Hepatocyte (in vitro differentiated cells): ENCODE results near the gene ZNF26. TPM values are rescaled to one million over a fixed set of nuclear protein-coding genes. Genes with fewer than 3 reads are reported as not detected.

ENCODE experiments used
- DNase-seq: peaks from one replicate; pipeline ENCODE4 v3.0.0-alpha.2; 2016; ENCODE audit warnings: low spot score
- H2AFZ ChIP-seq: fragments of 200-600 bp; sonication (generic); 2 replicates; pipeline ENCODE4 v1.6.0; 2016; ENCODE audit warnings: antibody characterized with exemption, mild to moderate bottlenecking
- H3K27ac ChIP-seq: fragments of 200-600 bp; sonication (generic); 2 replicates; pipeline ENCODE4 v1.5.1; 2016; ENCODE audit warnings: mild to moderate bottlenecking
- H3K27me3 ChIP-seq: fragments of 200-600 bp; sonication (generic); 2 replicates; pipeline ENCODE4 v1.6.1; 2016
- H3K36me3 ChIP-seq: fragments of 200-600 bp; sonication (generic); replicated peaks from 2 replicates; pipeline ENCODE4 v1.5.1; 2016; ENCODE audit warnings: low read depth; ENCODE audit not compliant: insufficient read depth
- H3K4me1 ChIP-seq: fragments of 200-600 bp; sonication (generic); 2 replicates; pipeline ENCODE4 v1.5.1; 2016; ENCODE audit warnings: mild to moderate bottlenecking, moderate library complexity; ENCODE audit not compliant: insufficient read depth
- H3K4me2 ChIP-seq: fragments of 200-600 bp; sonication (generic); 2 replicates; pipeline ENCODE4 v1.6.0; 2016
- H3K4me3 ChIP-seq: fragments of 200-600 bp; sonication (generic); 2 replicates; pipeline ENCODE4 v1.5.1; 2016; ENCODE audit warnings: mild to moderate bottlenecking
- H3K79me2 ChIP-seq: fragments of 200-600 bp; sonication (generic); 2 replicates; pipeline ENCODE4 v1.6.0; 2017; ENCODE audit warnings: mild to moderate bottlenecking
- H3K9me2 ChIP-seq: fragments of 200-600 bp; sonication (generic); replicated peaks from 2 replicates; pipeline ENCODE4 v1.6.0; 2017; ENCODE audit warnings: mild to moderate bottlenecking; ENCODE audit not compliant: insufficient read depth
- H3K9me3 ChIP-seq: fragments of 200-600 bp; sonication (generic); 2 replicates; pipeline ENCODE4 v1.5.1; 2016; ENCODE audit warnings: low read depth, mild to moderate bottlenecking
- H4K20me1 ChIP-seq: fragments of 200-600 bp; sonication (generic); 2 replicates; pipeline ENCODE4 v1.6.0; 2016; ENCODE audit warnings: mild to moderate bottlenecking; ENCODE audit not compliant: insufficient read depth, poor library complexity, severe bottlenecking
- EZH2 ChIP-seq: fragments of 200-600 bp; sonication (generic); IDR thresholded peaks from 2 replicates; pipeline ENCODE4 v1.6.1; 2016; ENCODE audit warnings: antibody characterized with exemption, mild to moderate bottlenecking, borderline replicate concordance
- EZH2phosphoT487 ChIP-seq: fragments of 200-600 bp; sonication (generic); IDR thresholded peaks from one replicate; pipeline ENCODE4 v1.6.1; 2018; ENCODE audit warnings: antibody characterized with exemption, mild to moderate bottlenecking, low read depth, moderate library complexity; ENCODE audit not compliant: unreplicated experiment, severe bottlenecking
- WGBS: methylation state at CpG from one replicate; pipeline ENCODE4 v1.1.6; 2016; ENCODE audit warnings: low lambda C conversion rate; ENCODE audit errors: missing lambda C conversion rate; 5-methylcytosine and 5-hydroxymethylcytosine counted together
- polyA plus RNA-seq: library from polyadenylated mRNA; unstranded; fragments of >200 nt; fragmentation: Nextera tagmentation; extraction: Ambion mirVana; gene quantifications from 2 replicates; pipeline ENCODE4 v1.2.1, GENCODE V29; 2016
- small RNA-seq: library from RNA; depleted of rRNA; stranded (forward); fragments of <200 nt; gene quantifications from one replicate; pipeline ENCODE3, GENCODE V24; 2014
- total RNA-seq: library from RNA; depleted of rRNA; stranded (reverse); fragments of >200 nt; gene quantifications from 2 replicates; pipeline ENCODE4 v1.2.3, GENCODE V29; 2014
- TF ChIP-seq, protein P1 (sequence below): fragments of 200-600 bp; sonication (generic); IDR thresholded peaks from 2 replicates; pipeline ENCODE4 v1.5.1; 2016; ENCODE audit warnings: antibody characterized with exemption, mild to moderate bottlenecking; ENCODE audit not compliant: poor library complexity

Gene ZNF26
- total and polyA plus RNA-seq, 2 experiments from 2014 or later = 5.3 to 15.2 TPM

DNA sequence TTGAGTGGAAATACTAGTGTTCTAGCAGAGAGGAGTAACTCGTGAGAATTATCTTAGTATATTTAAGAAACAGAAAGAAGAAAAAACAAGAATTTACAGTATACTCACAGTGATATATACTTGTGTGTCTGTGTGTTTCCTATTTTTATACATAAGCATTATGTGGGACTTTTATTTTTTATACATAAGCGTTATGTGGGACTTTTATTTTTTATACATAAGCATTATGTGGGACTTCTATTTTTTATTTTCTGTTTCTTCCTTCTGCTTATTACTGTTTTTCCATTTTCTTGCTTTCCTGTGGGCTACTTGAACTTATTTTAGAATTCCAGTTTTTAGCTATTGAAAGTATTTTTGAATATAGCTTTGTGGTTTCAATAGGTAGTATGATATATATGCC lies 87.7 kb downstream of the ZNF26 start:
- Histone ChIP-seq H3K27ac (no peak overlapping the region), H3K9me3 (peaks cover 16% of the 10 kb centered on the region), H3K36me3 (no peaks in the 10 kb centered on the region), H3K79me2 (no peaks in the 10 kb centered on the region), H2AFZ (no peak overlapping the region), H4K20me1 (no peaks in the 10 kb centered on the region), H3K4me1 (no peaks in the 10 kb centered on the region), H3K4me2 (no peak overlapping the region), H3K4me3 (no peak overlapping the region), H3K27me3 (no peaks in the 10 kb centered on the region), H3K9me2 (no peaks in the 10 kb centered on the region)
- WGBS = 83% methylated on average over 2 of the region's 2 CpGs
- TF ChIP-seq, protein P1, sequence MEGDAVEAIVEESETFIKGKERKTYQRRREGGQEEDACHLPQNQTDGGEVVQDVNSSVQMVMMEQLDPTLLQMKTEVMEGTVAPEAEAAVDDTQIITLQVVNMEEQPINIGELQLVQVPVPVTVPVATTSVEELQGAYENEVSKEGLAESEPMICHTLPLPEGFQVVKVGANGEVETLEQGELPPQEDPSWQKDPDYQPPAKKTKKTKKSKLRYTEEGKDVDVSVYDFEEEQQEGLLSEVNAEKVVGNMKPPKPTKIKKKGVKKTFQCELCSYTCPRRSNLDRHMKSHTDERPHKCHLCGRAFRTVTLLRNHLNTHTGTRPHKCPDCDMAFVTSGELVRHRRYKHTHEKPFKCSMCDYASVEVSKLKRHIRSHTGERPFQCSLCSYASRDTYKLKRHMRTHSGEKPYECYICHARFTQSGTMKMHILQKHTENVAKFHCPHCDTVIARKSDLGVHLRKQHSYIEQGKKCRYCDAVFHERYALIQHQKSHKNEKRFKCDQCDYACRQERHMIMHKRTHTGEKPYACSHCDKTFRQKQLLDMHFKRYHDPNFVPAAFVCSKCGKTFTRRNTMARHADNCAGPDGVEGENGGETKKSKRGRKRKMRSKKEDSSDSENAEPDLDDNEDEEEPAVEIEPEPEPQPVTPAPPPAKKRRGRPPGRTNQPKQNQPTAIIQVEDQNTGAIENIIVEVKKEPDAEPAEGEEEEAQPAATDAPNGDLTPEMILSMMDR = no peak
- TF ChIP-seq EZH2 = no peak
- TF ChIP-seq EZH2phosphoT487 = no peak
- DNase-seq = no peak

Small RNA genes lying within 50 kb of the gene (small RNA-seq; reads per million reads assigned to genes)
- gene RNU4ATAC12P = not detected

Other genes with a start within 250 kb of the ZNF26 start
- 54.4 and 70.3 TPM in 2 replicates for gene ANKLE2, start 224.5 kb upstream of the ZNF26 start, total RNA-seq
- gene ANKLE2, start 224.5 kb upstream of the ZNF26 start, polyA plus RNA-seq = 45.3 and 52.5 TPM in 2 replicates
- 67.6 and 75.1 TPM in 2 replicates for gene GOLGA3, start 157.5 kb upstream of the ZNF26 start, total RNA-seq
- gene GOLGA3, start 157.5 kb upstream of the ZNF26 start, polyA plus RNA-seq = 26.2 and 34.1 TPM in 2 replicates
- gene CHFR, start 98.8 kb upstream of the ZNF26 start, total RNA-seq = 33.4 and 37.6 TPM in 2 replicates
- 36.2 and 36.8 TPM in 2 replicates for gene CHFR, start 98.8 kb upstream of the ZNF26 start, polyA plus RNA-seq
- 10.5 and 10.9 TPM in 2 replicates for gene ZNF605, start 30.1 kb upstream of the ZNF26 start, total RNA-seq
- gene ZNF605, start 30.1 kb upstream of the ZNF26 start, polyA plus RNA-seq = 2.8 and 3.5 TPM in 2 replicates
- 30.8 and 38.1 TPM in 2 replicates for gene ZNF84, start 51.1 kb downstream of the ZNF26 start, total RNA-seq
- gene ZNF84, start 51.1 kb downstream of the ZNF26 start, polyA plus RNA-seq = 19.0 and 23.1 TPM in 2 replicates
- gene ZNF140, start 94.6 kb downstream of the ZNF26 start, total RNA-seq = 21.1 and 24.1 TPM in 2 replicates
- gene ZNF140, start 94.6 kb downstream of the ZNF26 start, polyA plus RNA-seq = 14.7 and 21.8 TPM in 2 replicates
- gene ZNF891, start 143.9 kb downstream of the ZNF26 start, total RNA-seq = 2.2 TPM in 2 replicates
- 0.19 and 0.24 TPM in 2 replicates for gene ZNF891, start 143.9 kb downstream of the ZNF26 start, polyA plus RNA-seq
- gene ZNF10, start 144.3 kb downstream of the ZNF26 start, total RNA-seq = 14.3 and 14.4 TPM in 2 replicates
- 5.4 and 7.3 TPM in 2 replicates for gene ZNF10, start 144.3 kb downstream of the ZNF26 start, polyA plus RNA-seq
- gene ZNF268, start 195.1 kb downstream of the ZNF26 start, total RNA-seq = 23.1 and 34.6 TPM in 2 replicates
- 10.9 and 12.9 TPM in 2 replicates for gene ZNF268, start 195.1 kb downstream of the ZNF26 start, polyA plus RNA-seq
- gene ANHX, start 249.5 kb downstream of the ZNF26 start, total RNA-seq = not detected in 2 replicates
- not detected in 2 replicates for gene ANHX, start 249.5 kb downstream of the ZNF26 start, polyA plus RNA-seq